ENCODE data around the gene ADCY5. TPM values are rescaled to one million over a fixed set of nuclear protein-coding genes. Genes with fewer than 3 reads are reported as not detected.

The ADCY5 gene
- total RNA-seq, 1 experiment from 2014 or later, result 0.49 TPM

GRCh38 chr3:123422457-123422856 is 26.4 kb downstream of the ADCY5 start:
- H3K4me2 ChIP-seq (ENCODE audit: low read length), result no peak overlapping the region
- no peak overlapping the region for H2AFZ ChIP-seq (ENCODE audit: low read depth, low read length, poor library complexity, severe bottlenecking)
- ATAC-seq (no peak), DNase-seq (ENCODE audit: low read depth, low spot score) (no peak)
- no peaks in the 10 kb centered on the region for H3K36me3 ChIP-seq (ENCODE audit: control insufficient read depth in 1 of 2, insufficient read depth in 2 of 2, low read length in 2 of 2)
- intact Hi-C loops (cut with micrococcal nuclease), result no loop called here
- H3K9me2 ChIP-seq (ENCODE audit: insufficient read depth), result no peaks in the 10 kb centered on the region
- H4K20me1 ChIP-seq (ENCODE audit: insufficient read depth), result no peaks in the 10 kb centered on the region
- ChIA-PET RAD21 (ENCODE audit: low non-redundant PET in 1 of 2, low total read pairs in 2 of 2, uncharacterized antibody in 2 of 2, unreplicated experiment in 2 of 2) (no interaction called here), POLR2A (no interaction called here), CTCF (no interaction called here)
- H3K79me2 ChIP-seq (ENCODE audit: insufficient read depth, low read length), result no peaks in the 10 kb centered on the region
- no peaks in the 10 kb centered on the region for H3K9me3 ChIP-seq (ENCODE audit: control insufficient read depth in 1 of 2, insufficient read depth in 1 of 2, low read depth in 1 of 2, low read length in 2 of 2)
- no peaks in the 10 kb centered on the region for H3K4me1 ChIP-seq (ENCODE audit: control insufficient read depth in 1 of 2, insufficient read depth in 2 of 2, low read length in 2 of 2)
- no peak for TF ChIP-seq MAX (IDR thresholded peaks at IDR 0.05)
- no peak for TF ChIP-seq YY1 (IDR thresholded peaks at IDR 0.05; ENCODE audit: extremely low read depth, insufficient replicate concordance, low read depth, low read length)
- TF ChIP-seq RAD21 (IDR thresholded peaks at IDR 0.05; ENCODE audit: low read depth), result no peak
- no peak for TF ChIP-seq POLR2AphosphoS5 (IDR thresholded peaks at IDR 0.05; ENCODE audit: low read depth, low read length)
- TF ChIP-seq SP1 (IDR thresholded peaks at IDR 0.05; ENCODE audit: low read depth), result no peak
- no peak for TF ChIP-seq ATF3 (IDR thresholded peaks at IDR 0.05)
- no peak for TF ChIP-seq JUND (IDR thresholded peaks at IDR 0.05)
- no peak for TF ChIP-seq ZBTB33 (IDR thresholded peaks at IDR 0.05; ENCODE audit: extremely low read depth, insufficient replicate concordance, low read length)
- no peak for TF ChIP-seq EZH2phosphoT487 (IDR thresholded peaks at IDR 0.05; ENCODE audit: borderline replicate concordance)
- TF ChIP-seq TCF7L2 (IDR thresholded peaks at IDR 0.05; ENCODE audit: borderline replicate concordance, extremely low read depth, insufficient read depth, insufficient read length), result no peak
- TF ChIP-seq CTCF (IDR thresholded peaks at IDR 0.05 in 2 of 3, conservative IDR thresholded peaks at IDR 0.05 in 1 of 3; ENCODE audit: borderline replicate concordance in 1 of 3, insufficient read depth in 1 of 3, low read depth in 2 of 3, low read length in 2 of 3), result no peak
- H3K9ac ChIP-seq (ENCODE audit: low read length), result no peak overlapping the region
- H3K27me3 ChIP-seq (ENCODE audit: insufficient read depth, low read length), result peaks cover 9% of the 10 kb centered on the region
- no peak overlapping the region for H3K27ac ChIP-seq (ENCODE audit: low read depth, low read length)
- H3K4me3 ChIP-seq (replicated peaks in 1 of 2; ENCODE audit: low read depth in 1 of 2, low read length in 2 of 2), result no peak overlapping the region
- no TSS peak for BruUV-seq (replicated peaks)
